Activated CD4-positive, alpha-beta T cell treated with anti-CD3 and anti-CD28 coated beads, Interleukin-2, amount 10 ng/mL, durations not matched to agents 24 days and 14 days (primary cell): ENCODE data around the gene MB. TPM values are rescaled to one million over a fixed set of nuclear protein-coding genes. Genes with fewer than 3 reads are reported as not detected.

ENCODE experiments used
- DNase-seq: peaks from one replicate; pipeline ENCODE4 v3.0.0; 2022
- H3K27ac Mint-ChIP-seq: one replicate; pipeline ENCODE4 v1.8.0; 2022; ENCODE audit warnings: mild to moderate bottlenecking, mixed read lengths
- H3K27me3 Mint-ChIP-seq: one replicate; pipeline ENCODE4 v1.8.0; 2022; ENCODE audit warnings: mixed read lengths
- H3K36me3 Mint-ChIP-seq: one replicate; pipeline ENCODE4 v1.8.0; 2022; ENCODE audit warnings: low read depth, mild to moderate bottlenecking, mixed read lengths
- H3K4me1 Mint-ChIP-seq: one replicate; pipeline ENCODE4 v1.8.0; 2021; ENCODE audit warnings: mixed read lengths
- H3K4me3 Mint-ChIP-seq: one replicate; pipeline ENCODE4 v1.8.0; 2022; ENCODE audit warnings: mild to moderate bottlenecking, moderate library complexity, mixed read lengths
- H3K9me3 Mint-ChIP-seq: one replicate; pipeline ENCODE4 v1.8.0; 2021; ENCODE audit warnings: mixed read lengths
- intact Hi-C: fragments of 100-400 bp; cut with micrococcal nuclease; formaldehyde crosslinking; loops from one replicate; pipeline ENCODE4 v1.15.1; 2023
- total RNA-seq: library from RNA; stranded (reverse); gene quantifications from 2 replicates; pipeline ENCODE4 v1.2.3, GENCODE V29; 2022

The MB gene
- total RNA-seq, 1 donor from 2014 or later: 2.7 TPM

DNA sequence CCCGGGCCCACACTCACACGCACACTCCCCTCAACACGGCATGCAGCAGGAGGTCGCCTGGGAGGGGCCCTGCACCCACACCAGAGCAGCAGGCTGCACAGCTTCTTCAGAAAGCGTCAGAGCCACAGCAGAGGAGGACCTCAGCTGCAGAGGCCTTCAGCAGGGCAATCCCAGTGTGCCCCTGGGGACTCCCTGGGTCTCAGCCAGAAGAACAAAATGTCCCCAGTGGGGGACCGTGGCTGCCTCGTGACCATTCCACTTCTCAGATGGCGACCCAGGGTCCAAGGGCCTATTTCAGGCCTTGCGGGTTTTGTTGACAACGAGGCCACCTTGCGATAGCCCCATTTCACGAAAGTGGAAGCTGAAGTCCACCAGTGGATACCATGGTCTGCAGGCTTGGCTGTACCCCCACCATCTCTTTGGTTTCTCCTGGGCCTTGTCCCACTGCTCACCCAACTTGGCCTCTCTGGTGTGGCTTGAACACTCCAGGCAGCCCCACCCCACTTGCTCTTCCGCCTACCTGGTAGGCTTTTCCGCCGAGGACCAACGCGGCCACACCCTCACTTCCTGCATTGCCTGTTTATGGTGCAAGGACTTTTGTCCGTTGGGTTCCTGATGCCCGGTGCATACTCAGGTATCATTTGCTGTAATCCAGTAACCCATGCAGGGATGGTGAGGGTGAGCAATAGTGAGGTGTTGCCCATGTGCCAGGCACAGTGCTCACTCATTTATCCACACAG, 38.1 kb downstream of the MB start:
- DNase-seq: no peak
- H3K36me3 Mint-ChIP-seq: no peaks in the 10 kb centered on the region
- intact Hi-C loops: no loop called here
- H3K27me3 Mint-ChIP-seq: peaks cover 8% of the 10 kb centered on the region
- no peak overlapping the region for H3K27ac Mint-ChIP-seq
- no peak overlapping the region for H3K4me3 Mint-ChIP-seq
- H3K9me3 Mint-ChIP-seq: no peaks in the 10 kb centered on the region
- peaks cover 3% of the 10 kb centered on the region for H3K4me1 Mint-ChIP-seq

DNA sequence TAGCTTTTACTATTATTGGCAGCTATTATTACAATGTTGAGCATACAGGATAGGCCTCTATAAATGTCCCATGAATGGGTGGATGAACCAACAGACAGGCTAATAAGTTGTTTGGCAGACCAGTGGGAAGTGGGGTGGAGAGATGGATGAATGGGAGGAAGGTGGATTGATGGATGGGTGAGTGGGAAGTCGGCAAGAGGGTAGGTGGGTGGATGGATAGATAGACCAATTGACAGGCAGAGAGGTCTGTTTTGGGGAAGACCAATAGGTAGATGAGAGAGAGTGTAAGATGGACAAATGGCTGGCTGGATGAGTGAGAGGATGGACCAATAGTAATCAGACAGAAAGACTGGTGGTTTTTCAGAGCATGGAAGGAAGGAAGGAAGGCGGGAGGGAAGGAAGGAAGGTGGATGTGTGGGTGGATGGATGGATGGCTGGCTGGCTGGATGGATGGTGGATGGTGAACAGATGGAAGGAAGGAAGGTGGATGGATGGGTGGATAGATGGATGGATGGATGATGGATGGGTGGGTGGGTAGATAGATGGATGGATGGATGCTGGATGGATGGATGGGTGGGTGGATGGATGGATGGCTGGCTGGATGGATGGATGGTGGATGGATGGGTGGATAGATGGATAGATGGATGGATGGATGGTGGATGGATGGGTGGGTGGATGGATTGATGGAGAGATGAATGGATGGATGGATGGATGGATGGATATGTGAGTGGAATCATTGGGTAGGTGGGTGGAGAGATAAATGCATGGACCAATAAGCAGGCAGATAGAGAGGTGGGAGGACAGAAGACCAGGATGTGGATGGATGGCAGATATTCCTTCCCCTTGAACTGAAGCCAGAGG, 39.1 kb downstream of the MB start:
- no peak for DNase-seq
- Mint-ChIP-seq H3K4me3 (no peak overlapping the region), H3K27ac (no peak overlapping the region), H3K9me3 (no peaks in the 10 kb centered on the region), H3K36me3 (no peaks in the 10 kb centered on the region), H3K27me3 (peaks cover 5% of the 10 kb centered on the region), H3K4me1 (peaks cover 2% of the 10 kb centered on the region)
- intact Hi-C loops: no loop called here

- H3K4me3 Mint-ChIP-seq: no peak overlapping the region
- DNase-seq: no peak
- peaks cover 5% of the 10 kb centered on the region for H3K27me3 Mint-ChIP-seq
- no peaks in the 10 kb centered on the region for H3K36me3 Mint-ChIP-seq
- H3K4me1 Mint-ChIP-seq: no peaks in the 10 kb centered on the region
- no peak overlapping the region for H3K27ac Mint-ChIP-seq
- H3K9me3 Mint-ChIP-seq: no peaks in the 10 kb centered on the region
- intact Hi-C loops: no loop called here
Measured at GRCh38 chr22:35576671-35577070, 40.5 kb downstream of the MB start.

DNA sequence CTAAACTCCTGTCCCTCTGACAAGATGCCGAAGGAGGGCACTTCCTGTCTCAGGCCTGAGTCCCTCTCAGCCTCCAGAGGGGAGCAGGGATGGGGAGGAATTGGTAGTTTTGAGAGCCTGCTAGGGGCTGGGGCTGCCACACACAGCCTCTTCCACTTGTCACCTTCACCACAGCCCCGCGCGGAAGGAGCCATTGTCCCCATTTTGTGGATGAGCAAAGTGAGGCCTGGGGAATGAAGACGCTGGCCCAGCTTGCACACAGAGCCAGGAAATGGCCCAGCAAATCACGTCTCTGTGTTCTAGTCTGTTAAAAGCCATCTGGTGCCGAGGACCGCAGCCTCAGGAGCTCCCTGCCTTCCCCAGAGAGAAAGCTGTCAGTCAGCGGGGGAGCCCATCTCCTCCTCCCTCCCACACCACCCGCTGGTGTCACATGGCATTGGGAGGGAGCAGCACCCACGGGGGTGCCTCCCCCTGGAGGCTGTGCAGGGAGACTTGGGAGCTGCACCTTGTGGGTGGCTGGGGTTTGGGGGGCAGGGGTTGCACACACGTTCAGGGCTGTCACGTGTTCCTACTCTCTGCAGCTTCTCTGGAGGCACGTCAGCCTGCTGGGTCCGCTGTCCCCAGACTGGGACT, 41.9 kb downstream of the MB start:
- H3K4me1 Mint-ChIP-seq: no peaks in the 10 kb centered on the region
- intact Hi-C loops: no loop called here
- H3K27ac Mint-ChIP-seq: no peak overlapping the region
- no peaks in the 10 kb centered on the region for H3K9me3 Mint-ChIP-seq
- H3K27me3 Mint-ChIP-seq: peaks cover 5% of the 10 kb centered on the region
- no peak for DNase-seq
- no peak overlapping the region for H3K4me3 Mint-ChIP-seq
- H3K36me3 Mint-ChIP-seq: no peaks in the 10 kb centered on the region

- intact Hi-C loops: no loop called here
- no peak for DNase-seq
- Mint-ChIP-seq H3K9me3 (no peaks in the 10 kb centered on the region), H3K27ac (no peak overlapping the region), H3K27me3 (peaks cover 6% of the 10 kb centered on the region), H3K4me3 (no peak overlapping the region), H3K4me1 (no peaks in the 10 kb centered on the region), H3K36me3 (no peaks in the 10 kb centered on the region)
Measured at GRCh38 chr22:35572556-35572955, 44.6 kb downstream of the MB start.

GRCh38 chr22:35570686-35571194, 46.4 kb downstream of the MB start:
- H3K27me3 Mint-ChIP-seq: peaks cover 5% of the 10 kb centered on the region
- no peaks in the 10 kb centered on the region for H3K9me3 Mint-ChIP-seq
- H3K36me3 Mint-ChIP-seq: no peaks in the 10 kb centered on the region
- H3K4me1 Mint-ChIP-seq: no peaks in the 10 kb centered on the region
- no peak overlapping the region for H3K27ac Mint-ChIP-seq
- no peak overlapping the region for H3K4me3 Mint-ChIP-seq
- DNase-seq: no peak
- intact Hi-C loops: no loop called here

GRCh38 chr22:35569916-35570315, 47.2 kb downstream of the MB start:
- intact Hi-C loops: no loop called here
- H3K36me3 Mint-ChIP-seq: no peaks in the 10 kb centered on the region
- no peak for DNase-seq
- no peak overlapping the region for H3K27ac Mint-ChIP-seq
- H3K4me1 Mint-ChIP-seq: no peaks in the 10 kb centered on the region
- no peak overlapping the region for H3K4me3 Mint-ChIP-seq
- peaks cover 5% of the 10 kb centered on the region for H3K27me3 Mint-ChIP-seq
- H3K9me3 Mint-ChIP-seq: no peaks in the 10 kb centered on the region

DNA sequence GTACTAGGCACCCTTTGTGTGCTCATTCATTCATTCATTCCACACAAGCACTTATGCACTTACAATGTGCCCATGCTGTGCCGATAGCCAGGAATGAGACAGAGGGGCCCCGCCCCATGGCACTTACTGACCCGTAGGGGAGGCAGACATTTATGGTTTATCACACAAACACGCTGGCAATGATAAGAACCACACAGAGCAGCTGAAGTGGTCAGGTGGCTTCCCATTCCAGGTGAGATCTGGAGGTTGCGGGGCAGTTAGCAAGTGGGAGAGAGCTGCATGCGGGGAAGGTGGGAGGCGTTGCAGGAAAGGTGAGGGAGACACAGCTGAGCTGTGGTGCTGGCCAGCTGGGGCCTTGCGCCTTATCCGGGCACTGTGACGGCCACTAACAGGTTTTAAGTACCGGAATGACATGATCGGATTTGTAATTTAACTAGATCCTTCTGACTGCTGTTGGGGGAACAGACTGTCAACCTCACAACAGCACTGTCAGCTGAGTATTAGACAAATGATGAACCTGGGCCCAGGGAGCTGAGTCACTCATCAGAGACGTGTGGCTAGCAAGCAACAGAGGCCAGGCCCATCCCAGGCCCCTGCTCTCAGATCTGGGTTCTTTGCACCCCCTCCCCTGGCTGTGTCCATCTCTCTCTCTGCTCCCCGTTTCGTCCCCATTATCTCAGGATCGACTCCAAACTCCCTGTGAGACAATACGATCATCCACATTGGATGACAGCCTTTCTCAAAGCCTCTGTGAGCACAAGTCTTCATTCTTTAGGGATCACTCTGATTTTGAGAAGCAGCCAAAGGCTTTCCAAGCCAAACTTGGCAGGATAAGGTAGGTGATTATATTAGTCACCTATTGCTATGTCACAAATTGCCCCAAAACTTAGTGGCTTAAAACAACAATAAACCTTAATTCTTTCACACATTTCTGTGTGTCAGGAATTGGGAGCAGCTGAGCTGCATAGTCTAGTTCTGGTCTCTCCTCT, 48.1 kb downstream of the MB start:
- Mint-ChIP-seq H3K4me1 (no peaks in the 10 kb centered on the region), H3K27ac (no peak overlapping the region), H3K27me3 (peaks cover 6% of the 10 kb centered on the region), H3K9me3 (no peaks in the 10 kb centered on the region), H3K4me3 (no peak overlapping the region), H3K36me3 (no peaks in the 10 kb centered on the region)
- intact Hi-C loops: no loop called here
- no peak for DNase-seq

DNA sequence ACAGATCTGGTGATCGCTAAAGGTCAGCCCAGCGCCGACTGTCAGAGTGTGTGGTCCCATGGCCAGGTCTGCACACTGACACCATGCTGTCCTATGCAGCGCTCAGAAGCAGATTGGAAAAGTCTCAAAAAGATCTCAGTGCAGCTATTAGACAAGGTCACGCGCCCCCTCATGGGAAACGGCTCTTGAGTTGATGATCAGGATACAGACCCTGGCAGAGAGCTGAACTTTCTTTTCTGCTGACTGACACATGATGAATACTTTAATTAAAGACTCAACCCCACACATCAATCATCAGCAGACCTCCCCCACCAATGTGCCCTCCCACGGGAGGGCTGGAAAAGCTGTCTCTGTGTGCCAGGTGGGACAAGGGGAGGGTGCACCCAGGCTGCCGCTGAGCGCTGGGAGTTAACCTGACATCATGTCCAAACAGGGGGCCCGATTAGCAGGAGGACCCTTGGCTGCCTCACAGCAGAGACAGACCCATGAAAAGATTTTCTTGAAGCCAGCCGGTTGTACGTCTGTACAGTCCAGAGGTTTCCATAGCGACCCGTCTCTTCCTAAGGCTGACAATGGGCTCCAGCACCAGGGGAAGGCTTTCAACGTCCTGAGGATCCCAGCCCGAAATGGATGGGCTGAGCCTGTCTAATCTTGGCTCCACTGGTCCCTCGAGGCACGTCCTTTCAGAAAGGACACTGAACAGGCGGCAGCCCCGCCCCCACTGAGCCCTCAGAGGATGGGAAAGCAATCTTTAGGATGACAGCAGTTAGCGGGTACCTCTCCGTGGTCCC, 49.6 kb downstream of the MB start:
- H3K4me1 Mint-ChIP-seq: no peaks in the 10 kb centered on the region
- H3K9me3 Mint-ChIP-seq: no peaks in the 10 kb centered on the region
- intact Hi-C loops: no loop called here
- DNase-seq: no peak
- no peak overlapping the region for H3K4me3 Mint-ChIP-seq
- H3K27ac Mint-ChIP-seq: no peak overlapping the region
- H3K27me3 Mint-ChIP-seq: peaks cover 9% of the 10 kb centered on the region
- H3K36me3 Mint-ChIP-seq: no peaks in the 10 kb centered on the region

- H3K36me3 Mint-ChIP-seq: no peaks in the 10 kb centered on the region
- no peak overlapping the region for H3K4me3 Mint-ChIP-seq
- no peaks in the 10 kb centered on the region for H3K9me3 Mint-ChIP-seq
- peaks cover 20% of the 10 kb centered on the region for H3K27me3 Mint-ChIP-seq
- peaks cover 7% of the 10 kb centered on the region for H3K4me1 Mint-ChIP-seq
- DNase-seq: no peak
- intact Hi-C loops: no loop called here
- H3K27ac Mint-ChIP-seq: no peak overlapping the region
Measured at GRCh38 chr22:35564975-35565867, 51.9 kb downstream of the MB start.

- Mint-ChIP-seq H3K27ac (no peak overlapping the region), H3K27me3 (peaks cover 20% of the 10 kb centered on the region), H3K36me3 (no peaks in the 10 kb centered on the region)
Measured at GRCh38 chr22:35563211-35563610, 53.9 kb downstream of the MB start.

More at GRCh38 chr22:35563211-35563610, 53.9 kb downstream of the MB start:
- peaks cover 7% of the 10 kb centered on the region for H3K4me1 Mint-ChIP-seq
- DNase-seq: no peak
- no peaks in the 10 kb centered on the region for H3K9me3 Mint-ChIP-seq
- intact Hi-C loops: no loop called here
- no peak overlapping the region for H3K4me3 Mint-ChIP-seq
